HG03095 (cell line): ENCODE results near the gene NUPR1.
"Not testable (repeated sequence)": the region's sequence is repeated elsewhere in the genome, so short reads cannot be mapped to it uniquely, and the experiment has no call there.

Source experiments
- ATAC-seq: cut with Tn5 transposase; IDR thresholded peaks from one replicate; pipeline ENCODE4 v1.9.1; 2021; ENCODE audit warnings: moderate library complexity; ENCODE audit not compliant: unreplicated experiment

Gene NUPR1

DNA sequence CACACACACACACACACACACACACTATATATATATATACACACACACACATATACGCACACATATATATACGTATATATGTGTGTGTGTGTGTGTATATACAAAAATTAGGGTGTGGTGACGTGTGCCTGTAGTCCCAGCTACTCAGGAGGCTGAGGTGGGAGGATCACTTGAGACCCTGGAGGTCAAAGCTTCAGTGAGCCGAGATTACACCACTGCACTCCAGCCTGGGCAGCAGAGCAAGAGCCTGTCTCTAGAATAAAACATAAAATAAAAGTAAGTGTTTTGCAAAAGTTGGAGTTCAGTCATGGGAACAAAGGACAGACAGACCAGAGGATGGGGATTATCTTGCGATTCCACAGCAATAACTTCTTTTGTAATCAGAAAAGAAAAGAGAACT is 10.8 kb downstream of the NUPR1 start:
- no peak for ATAC-seq

DNA sequence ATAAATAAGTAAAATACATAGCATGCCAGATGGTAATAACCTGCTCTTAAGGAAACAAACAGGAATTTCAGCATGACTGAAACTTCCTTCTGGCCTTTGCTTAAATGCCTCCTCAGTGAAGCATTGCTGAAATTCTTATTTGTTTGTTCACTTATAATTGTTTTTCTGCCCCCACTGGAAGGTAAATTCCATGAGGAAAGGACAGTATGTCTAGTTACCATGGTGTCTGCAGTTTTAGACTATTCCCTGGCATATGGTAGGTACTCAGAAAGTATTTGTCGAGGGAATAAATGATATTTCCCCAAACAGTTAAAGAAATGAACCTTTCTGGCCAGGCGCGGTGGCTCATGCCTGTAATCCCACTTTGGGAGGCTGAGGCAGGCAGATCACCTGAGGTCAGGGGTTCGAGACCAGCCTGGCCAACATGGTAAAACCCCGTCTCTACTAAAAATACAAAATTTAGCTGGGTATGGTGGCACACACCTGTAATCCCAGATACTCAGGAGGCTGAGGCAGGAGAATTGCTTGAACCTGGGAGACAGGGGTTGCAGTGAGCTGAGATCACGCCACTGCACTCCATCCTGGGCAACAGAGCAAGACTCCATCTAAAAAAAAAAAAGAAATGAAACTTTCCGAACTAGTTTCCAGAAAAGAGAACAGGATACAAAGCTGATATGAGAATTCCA is 11.5 kb downstream of the NUPR1 start:
- ATAC-seq: not testable (repeated sequence)

DNA sequence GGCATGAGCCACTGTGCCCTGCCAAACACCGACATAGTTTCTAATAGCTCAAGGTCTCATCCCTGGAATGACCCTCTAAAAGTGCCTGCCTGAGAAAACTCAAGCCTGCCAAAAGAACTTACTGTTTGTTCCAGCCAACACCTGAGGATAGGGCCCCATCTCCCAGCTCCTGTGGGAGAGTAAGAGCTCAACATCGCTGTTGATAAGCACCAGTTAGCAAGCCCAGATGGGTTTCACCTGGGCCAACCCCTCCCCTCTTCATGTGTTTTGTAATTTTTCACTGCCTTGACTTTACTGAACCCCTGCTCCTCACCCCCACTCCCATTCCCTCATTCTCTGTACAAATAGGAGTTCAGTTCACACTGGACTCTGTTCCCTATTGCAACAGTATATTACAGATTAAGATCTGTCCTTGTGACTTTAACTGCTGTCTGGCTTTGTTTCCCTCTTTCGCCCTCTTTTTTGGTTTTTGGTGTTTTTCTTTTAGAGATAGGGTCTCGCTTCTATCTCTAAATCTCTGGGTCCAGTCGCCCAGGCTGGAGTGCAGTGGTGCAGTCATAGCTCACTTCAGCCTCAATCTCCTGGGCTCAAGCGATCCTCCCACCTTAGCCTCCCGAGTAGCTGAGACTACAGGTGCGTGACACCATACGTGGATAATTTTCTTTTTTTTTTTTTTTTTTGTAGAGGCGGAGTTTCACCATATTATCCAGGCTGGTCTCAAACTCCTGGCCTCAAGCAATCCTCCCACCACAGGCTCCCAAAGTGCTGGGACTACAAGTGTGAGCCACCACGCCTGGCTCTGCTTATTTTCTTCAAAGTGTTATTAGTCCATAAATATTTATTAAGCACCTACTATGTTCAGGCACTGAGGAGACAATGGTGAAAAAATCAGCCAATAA is 12.3 kb downstream of the NUPR1 start:
- no peak for ATAC-seq

DNA sequence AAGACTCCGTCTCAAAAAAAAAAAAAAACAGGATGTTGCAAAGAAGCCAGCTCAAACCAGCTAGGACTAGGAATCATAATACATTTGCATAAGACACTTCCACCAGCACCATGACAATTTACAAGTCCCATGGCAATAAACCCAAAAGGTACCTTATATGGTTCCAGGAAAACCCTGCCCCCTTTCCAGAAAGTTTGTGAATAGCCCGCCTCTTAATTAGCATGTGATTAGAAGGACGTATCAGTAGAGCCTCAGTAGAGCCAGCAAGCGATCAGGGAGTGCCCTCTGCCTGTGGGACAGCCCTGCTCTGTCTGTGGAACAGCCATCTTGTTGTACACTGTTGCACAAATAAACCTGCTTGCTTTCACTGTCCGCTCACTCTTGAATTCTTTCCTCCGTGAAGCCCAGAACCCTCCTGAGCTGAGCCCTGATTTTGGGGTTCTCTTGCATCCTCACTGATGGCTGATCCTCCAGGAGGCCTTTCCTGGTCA is 14.0 kb downstream of the NUPR1 start:
- ATAC-seq: no peak

DNA sequence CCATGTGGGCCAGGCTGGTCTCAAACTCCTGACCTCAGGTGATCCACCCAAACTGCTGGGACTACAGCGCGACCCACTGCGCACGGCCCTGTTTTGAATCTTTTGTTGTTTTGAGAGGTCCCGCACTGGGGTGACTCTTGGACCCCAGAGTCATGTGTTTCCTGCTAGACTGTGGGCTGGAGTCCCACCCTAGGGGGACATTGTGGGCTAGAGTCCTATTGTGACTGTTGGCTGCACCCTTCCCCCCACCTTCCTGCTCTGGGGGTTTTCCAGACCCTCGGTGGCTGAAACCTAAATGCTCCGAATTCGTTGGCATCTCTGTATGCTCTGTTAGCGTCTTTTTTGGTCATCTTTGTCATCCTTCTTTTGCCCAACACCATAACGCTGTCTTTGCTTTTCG is 16.0 kb downstream of the NUPR1 start:
- no peak for ATAC-seq

DNA sequence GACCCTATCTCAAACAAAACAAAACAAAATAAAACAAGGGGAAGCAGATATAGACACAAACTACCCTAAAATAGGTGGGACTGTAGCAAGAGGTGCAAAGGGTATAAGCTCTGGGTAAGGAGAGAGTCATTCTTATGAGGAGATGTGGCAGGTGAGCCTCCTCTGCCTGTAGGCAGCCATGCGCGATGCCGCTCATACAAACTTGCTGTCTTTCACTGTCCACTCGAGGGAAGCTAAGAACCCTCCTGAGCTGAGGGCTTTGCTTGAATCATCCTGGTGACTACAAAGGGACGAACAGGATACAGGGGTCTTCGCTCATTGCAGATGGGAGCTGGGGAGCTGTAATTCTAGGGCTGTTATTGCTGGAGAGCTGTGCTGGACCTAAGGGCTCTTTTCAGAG is 17.3 kb downstream of the NUPR1 start:
- no peak for ATAC-seq

DNA sequence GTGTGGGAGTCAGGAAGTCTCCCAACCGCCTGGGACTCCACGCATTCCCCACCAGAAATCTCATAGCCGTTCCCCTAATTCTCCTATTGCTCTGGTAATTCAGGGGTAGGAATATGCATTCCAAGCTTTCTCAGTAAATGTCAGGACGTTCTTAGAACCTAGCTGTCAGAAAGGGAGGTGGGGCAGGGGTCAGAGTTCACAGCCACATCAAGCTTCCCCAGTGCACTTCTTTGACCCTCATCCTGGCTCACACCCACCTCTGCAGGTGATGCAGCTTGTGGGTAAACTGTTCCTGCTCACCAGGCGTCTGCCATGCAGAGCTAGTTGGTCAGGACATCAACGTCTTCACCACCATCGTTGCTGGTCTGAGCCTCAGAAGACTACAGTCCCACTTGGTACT is 18.1 kb downstream of the NUPR1 start:
- no peak for ATAC-seq

DNA sequence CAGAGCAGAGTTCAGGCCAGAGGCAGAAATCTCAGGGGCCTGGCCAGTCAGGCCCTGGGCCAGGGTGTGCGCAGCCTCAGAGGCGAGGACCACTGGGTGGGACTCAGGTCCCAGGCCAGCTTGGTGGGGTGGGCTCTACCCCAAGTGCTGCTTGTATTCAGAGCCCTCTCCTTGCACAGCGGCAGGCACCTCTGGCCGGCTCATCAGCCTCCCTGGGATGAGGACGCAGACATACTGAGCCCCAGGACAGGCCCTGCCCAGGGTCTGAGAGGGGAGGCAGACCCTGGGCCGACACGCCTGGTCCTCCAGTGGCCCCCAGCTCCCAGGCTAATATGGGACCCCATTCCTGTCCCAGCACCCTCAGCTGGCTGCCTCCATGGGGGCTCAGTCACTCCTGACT is 24.5 kb downstream of the NUPR1 start:
- ATAC-seq: no peak

DNA sequence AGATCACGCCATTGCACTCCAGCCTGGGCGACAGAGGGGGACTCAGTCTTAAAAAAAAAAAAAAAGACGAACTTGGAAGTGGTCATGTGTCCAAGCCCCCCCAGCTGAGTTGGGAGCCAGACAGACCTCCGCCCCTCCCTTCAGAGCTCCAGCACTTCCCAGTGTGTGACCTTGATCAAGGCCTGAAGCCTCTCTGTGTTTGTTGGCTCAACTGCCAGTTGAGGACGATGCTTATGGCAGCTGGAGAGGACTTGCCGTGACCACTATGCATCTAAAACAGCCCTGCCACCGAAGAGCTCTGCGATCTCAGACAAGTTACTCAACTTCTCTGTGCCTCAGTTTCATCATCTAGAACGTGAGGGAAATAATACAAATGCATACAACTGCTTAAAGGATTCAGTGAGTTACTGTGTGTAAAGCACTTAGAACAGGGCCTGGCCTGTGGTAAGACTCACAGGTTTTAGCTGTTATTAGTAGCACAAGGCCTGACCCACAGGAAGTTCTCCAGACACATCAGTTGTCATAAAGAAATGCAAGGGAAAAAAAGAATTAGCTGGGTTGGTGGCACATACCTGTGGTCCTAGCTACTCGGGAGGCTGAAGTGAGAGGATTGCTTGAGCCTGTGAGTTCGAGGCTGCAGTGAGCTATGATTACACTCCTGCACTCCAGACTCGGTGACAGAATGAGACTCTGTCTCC is 25.1 kb downstream of the NUPR1 start:
- ATAC-seq: no peak

DNA sequence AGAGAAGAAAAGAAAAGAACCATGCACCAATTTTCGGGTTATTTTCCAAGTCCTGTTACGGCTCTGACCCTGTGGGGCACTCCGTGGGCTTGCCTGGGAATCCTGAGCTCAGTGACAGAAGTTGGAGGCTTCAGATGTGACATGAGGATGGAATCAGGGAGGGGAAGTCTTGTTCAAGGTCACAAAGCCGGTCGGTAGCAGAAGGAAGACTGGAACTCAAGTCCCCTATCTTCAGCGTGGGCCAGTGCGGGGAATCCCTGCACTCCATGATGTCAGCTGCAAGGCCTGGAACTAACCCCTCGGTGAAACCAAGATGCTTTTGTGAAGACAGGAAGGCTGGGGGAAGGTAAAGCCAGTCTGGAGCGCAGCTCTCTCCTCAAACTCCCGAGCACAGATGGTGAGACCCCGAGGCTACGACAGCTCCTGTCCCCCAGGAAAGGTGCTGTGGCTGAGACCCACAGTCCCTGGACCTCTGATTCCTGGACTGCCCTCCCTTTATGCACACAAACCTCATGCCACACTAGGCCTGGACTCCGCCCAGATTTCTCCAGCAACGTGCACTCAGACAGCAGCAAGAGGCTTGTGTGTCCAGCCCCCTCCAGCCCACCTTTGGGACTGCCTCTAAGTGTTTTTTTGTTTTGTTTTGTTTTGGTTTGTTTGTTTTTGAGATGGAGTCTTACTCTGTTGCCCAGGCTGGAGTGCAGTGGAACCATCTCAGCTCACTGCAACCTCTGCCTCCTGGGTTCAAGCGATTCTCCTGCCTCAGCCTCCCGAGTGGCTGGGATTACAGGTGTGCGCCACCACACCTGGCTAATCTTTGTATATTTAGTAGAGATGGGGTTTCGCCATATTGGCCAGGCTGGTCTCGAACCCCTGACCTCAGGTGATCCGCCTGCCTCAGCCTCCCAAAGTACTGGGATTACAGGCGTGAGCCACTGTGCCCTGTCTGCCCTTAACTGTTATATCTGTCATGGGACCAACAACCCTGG is 26.7 kb downstream of the NUPR1 start:
- no peak for ATAC-seq

DNA sequence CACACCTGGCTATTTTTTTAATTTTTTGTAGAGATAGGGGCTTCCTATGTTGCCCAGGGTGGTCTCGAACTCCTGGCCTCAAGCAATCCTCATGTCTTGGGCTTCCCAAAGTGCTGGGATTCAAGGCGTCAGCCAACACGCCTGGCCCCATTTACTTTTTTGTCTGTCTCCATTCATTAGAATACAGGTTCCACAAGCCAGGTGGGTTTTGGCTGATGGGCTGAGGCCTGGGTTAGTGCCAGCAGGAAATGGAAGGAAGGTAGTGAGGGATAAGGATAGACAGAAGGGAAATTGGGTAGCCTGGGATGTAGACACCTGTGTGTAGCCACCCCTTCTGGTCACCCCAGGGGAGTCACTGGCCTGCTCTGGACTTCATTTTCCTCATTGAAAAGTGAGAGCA is 27.7 kb downstream of the NUPR1 start:
- ATAC-seq: no peak

DNA sequence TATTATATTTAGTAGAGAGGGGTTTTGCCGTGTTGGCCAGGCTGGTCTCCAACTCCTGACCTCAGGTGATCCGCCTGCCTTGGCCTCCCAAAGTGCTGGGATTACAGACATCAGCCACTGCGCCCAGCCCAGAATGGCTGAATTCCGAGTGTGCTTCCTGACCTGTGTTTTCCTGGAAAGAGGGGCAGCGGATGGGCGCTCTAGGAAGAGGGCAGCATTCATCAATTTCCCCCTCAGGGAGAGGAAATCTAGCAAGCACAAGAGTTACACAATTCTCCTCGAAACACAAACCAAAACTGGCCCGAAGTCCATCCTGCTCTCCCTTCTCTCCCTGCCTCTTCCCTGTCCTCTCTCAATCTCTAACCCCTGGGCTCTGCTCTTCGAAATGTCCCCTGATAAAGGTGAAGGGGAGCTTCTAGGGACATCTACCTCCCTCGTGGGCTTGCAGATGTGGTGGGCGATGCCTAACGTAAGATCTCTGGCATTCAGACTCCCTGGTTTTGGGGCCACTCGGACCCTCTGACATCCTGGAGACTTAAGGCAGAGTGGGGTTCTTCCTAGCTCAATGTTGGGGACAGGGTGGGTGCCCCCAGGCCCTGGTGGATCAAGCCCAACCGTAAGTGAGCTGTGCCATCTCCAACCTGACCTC is 33.2 kb downstream of the NUPR1 start:
- no peak for ATAC-seq

DNA sequence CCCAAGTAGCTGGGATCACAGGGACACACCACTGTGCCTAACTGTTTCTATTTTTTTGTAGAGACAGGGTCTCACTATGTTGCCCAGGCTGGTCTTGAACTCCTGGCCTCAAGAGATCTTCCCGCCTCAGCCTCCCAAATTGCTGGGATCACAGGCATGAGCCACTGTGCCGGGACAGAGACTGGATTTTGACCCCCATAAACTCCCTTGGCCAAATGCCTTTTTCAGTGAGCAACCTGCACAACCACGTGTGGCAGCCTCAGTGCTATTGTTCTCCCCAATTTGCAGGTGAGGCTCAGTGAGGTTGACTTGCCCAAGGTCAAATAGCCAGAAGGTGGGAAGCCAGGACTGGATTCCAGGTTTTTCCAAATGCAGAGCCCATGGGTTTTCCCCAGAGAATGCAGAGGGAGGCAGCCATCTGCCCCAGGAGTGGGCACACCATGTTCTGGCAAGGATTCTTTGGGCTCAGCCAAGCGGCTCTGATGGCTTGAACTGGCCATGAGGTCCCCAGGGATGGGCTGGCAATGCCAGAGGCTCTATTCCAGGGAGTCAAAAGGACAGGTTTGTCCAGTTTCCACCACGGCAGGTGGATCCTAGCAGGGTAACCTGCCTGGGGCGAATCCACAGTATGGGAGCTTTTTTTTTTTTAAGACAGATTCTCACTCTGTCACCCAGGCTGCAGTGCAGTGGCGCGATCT is 33.9 kb downstream of the NUPR1 start:
- ATAC-seq: no peak

DNA sequence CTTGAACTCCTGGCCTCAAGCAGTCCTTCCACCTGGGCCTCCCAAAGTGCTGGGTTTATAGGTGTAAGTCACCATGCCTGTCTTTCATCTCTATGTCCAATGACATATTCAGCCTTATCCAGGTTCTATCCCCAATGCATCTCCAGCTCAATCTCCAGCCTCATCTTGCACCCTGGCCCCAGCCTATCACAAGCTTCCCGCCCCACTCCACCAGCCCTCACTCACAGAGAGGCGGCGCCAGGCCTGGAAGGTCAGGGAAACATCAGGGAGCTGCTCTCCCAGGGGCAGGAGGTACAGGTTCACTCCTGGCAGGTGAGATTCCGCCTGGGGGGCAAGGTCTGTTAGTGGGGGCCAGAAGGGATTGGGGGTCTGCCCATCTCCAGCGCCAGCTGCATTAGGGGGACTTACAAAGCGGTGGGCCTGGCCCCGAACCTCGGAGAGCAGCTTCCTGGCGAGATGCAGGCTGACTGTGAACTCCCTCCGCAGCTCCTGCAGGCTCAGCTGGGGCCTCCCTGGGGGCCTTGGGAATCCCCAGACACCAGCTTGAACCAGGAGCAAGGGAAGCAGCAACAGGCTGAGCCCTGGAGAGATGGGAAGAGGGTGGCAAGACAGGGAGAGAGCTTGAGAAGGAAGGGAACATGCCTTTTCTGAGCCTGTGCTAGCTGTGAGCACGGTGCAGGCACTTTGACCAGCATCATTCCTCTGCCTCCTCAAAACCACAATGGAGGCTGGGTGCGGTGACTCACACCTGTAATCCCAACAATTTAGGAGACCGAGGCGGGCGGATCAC is 35.1 kb downstream of the NUPR1 start:
- ATAC-seq: no peak

DNA sequence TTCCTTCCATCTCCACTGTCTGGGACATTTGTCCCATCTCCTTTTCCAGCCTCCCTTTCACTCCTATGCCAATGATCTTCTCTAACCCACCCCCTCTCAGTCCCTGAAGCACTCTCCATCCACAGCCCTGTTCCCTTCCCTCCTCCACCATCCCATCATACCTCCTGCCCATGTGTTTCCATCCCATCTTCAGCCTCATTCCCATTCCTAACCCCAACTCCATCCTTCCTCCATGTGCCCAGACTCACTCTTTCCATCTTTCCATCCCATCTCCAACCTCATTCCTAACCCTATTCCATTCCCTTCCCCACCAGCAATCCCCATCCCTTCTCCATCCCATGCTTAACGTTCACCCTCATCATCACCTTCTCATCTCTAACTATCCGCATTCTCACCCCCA is 36.5 kb downstream of the NUPR1 start:
- ATAC-seq: no peak

DNA sequence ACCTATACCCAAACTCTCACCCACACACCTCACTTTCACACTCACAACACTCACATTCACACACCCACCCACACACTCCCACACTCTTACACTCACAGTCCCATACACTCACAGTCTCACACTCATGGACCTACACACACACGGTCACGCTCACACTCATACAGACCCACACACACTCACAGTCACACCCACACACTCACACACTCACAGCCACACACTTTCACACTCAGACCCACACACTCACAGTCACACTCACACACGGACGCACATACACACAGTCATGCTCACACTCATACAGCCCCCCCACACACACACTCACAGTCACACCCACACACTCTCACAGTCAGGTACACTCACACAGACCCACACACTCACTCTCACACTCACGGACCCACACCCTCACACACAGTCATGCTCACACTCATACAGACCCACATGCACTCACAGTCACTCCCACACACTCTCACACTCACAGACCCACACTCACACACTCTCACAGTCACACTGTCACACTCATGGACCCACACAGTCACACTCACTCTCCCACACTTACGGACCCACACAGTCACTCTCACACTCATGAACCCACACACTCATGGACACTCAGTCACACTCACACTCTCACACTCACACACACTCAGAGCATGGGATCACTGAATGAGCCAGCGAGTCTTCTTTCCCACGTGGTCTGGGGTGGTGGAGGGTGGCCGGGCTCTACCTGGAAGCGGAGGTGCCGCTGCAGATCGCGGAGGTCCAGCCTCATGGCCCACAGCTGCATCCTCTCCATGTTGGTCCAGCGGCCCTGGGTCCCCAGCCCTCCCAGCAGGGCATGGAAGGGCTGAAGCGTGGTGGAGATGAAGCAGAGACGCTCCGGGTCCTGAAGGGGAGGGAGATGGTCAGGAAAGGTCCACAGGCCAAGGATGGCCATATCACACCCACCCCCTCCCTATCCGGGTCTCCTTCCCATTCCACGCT is 37.2 kb downstream of the NUPR1 start:
- ATAC-seq: no peak

DNA sequence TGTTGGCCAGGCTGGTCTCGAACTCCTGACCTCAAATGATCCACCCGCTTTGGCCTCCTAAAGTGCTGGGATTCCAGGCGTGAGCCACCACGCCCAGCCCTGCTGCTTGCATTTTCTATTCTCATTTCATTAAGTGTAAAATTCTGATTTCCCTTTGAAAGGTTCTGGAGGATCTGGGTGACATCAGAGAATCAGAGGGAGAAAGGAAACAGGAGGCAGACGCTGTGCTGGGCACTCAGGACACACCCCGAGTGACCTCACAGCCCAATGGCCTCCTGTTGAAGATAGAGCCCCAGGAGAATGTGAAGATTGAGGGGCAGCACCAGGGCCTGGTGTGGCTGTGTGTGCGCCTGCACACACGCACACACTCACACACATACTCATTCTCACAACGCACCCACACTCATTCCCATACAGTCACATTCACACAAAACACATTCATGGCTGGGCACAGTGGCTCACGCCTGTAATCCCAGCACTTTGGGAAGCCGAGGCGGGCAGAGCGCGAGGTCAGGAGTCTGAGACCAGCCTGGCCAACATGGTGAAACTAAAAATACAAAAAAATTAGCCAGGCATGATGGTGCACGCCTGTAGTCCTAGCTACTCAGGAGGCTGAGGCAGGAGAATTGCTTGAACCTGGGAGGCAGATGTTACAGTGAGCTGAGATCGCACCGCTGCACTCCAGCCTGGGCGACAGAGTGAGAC is 38.1 kb downstream of the NUPR1 start:
- not testable (repeated sequence) for ATAC-seq
